ENCODE data around the gene P4HA2.

DNA sequence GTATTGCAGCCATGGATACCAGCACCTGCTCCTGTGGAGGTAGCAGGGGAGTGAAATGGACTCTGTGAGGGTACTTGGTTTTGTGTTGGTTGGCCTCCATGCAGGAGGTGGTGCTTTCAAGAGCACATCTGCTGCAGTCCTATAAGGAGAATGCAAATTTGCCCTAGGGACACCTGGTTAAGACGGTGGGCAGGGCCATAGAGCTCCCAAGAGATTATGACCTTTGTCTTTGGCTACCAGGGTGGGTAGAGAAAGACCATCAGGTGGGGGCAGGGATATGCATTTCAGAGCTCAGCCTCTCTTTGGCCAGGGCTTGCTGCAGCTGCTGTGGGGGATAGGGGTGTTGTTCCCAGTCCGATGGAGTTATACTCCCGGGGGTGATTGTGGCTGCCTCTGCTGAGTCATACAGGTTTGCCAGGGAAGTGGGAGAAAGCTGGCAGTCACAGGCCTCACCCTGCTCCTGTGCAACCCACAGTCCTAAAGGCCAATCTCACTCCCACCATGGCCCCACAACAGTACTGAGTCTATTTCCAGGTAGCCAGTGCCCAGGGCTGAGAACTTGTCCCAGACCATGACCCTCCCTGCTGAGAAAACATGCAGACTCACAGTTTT is 15.8 kb upstream of the P4HA2 start:
- TF ChIP-seq POLR2AphosphoS5 (IDR thresholded peaks at IDR 0.05): no peak
- no peak for TF ChIP-seq EP300 (IDR thresholded peaks at IDR 0.05; ENCODE audit: low read depth)
